K562 (cell line): ENCODE results near the gene CSTPP1. TPM values are rescaled to one million over a fixed set of nuclear protein-coding genes. Genes with fewer than 3 reads are reported as not detected.
A peak's percentile ranks its signal among the peaks of the same experiment; 100 is the strongest.

ENCODE experiments used
- ARID4B ChIP-seq: sonication (generic); formaldehyde crosslinking; IDR thresholded peaks from 2 replicates; pipeline ENCODE4 v1.8.0; 2022; ENCODE audit warnings: mild to moderate bottlenecking, missing genetic modification reagents
- CEBPG ChIP-seq, 3 experiments: fragments of 200-800 bp in 1 of 3; sonication (Bioruptor generic) in 1 of 3; sonication (generic) in 1 of 3; formaldehyde crosslinking in 1 of 3; IDR thresholded peaks in 2 of 3; conservative IDR thresholded peaks in 1 of 3; 2 replicates each; pipeline versions ENCODE4 v1.6.1 to v1.8.0; 2016 to 2022; ENCODE audit warnings: missing compliant biosample characterization in 2 of 3, missing genetic modification characterization in 2 of 3, mild to moderate bottlenecking in 1 of 3, missing genetic modification reagents in 1 of 3
- CSDE1 ChIP-seq, 2 experiments: fragments of 450-650 bp; IDR thresholded peaks; 2 replicates each; pipeline ENCODE4 v1.6.1; 2016; ENCODE audit warnings: mild to moderate bottlenecking in 1 of 2
- CTCF ChIP-seq, 3 experiments: IDR thresholded peaks in 2 of 3; conservative IDR thresholded peaks in 1 of 3; 2 replicates each; pipeline ENCODE4 v1.5.1; 2011 to 2012; ENCODE audit warnings: low read length in 3 of 3, mild to moderate bottlenecking in 3 of 3, control low read depth in 2 of 3, improper control_type of control experiment in 1 of 3, inconsistent platforms in 1 of 3, low read depth in 1 of 3, mixed read lengths in 1 of 3, moderate library complexity in 1 of 3; ENCODE audit not compliant: insufficient read depth in 2 of 3
- DDX20 ChIP-seq: fragments of 450-650 bp; IDR thresholded peaks from 2 replicates; pipeline ENCODE4 v1.6.1; 2016; ENCODE audit warnings: missing genetic modification characterization, low read depth, mild to moderate bottlenecking, missing compliant biosample characterization, moderate library complexity
- KLF16 ChIP-seq: IDR thresholded peaks from 2 replicates; pipeline ENCODE4 v1.6.1; 2016; ENCODE audit warnings: antibody characterized with exemption
- L3MBTL2 ChIP-seq: fragments of 450-650 bp; IDR thresholded peaks from 2 replicates; pipeline ENCODE4 v1.6.1; 2016; ENCODE audit warnings: mild to moderate bottlenecking, moderate library complexity
- PHF8 ChIP-seq: fragments of 200-600 bp; sonication (generic); IDR thresholded peaks from 2 replicates; pipeline ENCODE4 v1.6.1; 2012; ENCODE audit warnings: mixed run types, mild to moderate bottlenecking, inconsistent platforms, low read length, moderate library complexity, borderline replicate concordance
- RNF219 ChIP-seq: fragments of 250-450 bp; sonication (Bioruptor Pico); IDR thresholded peaks from 2 replicates; pipeline ENCODE4 v1.5.0; 2022; ENCODE audit warnings: mild to moderate bottlenecking
- SMAD1 ChIP-seq: fragments of 150-350 bp; IDR thresholded peaks from 2 replicates; pipeline ENCODE4 v1.6.1; 2014; ENCODE audit warnings: low read length, low read depth; ENCODE audit not compliant: partially characterized antibody
- SP2 ChIP-seq: IDR thresholded peaks from 2 replicates; pipeline ENCODE4 v1.6.1; 2011; ENCODE audit warnings: mild to moderate bottlenecking, low read depth, low read length, moderate library complexity; ENCODE audit not compliant: poor library complexity, severe bottlenecking; ENCODE audit errors: extremely low read depth
- U2AF1 ChIP-seq: fragments of 200-400 bp; formaldehyde crosslinking; optimal IDR thresholded peaks from 2 replicates; pipeline ENCODE3; 2017; ENCODE audit warnings: mild to moderate bottlenecking, low read depth, low read length, moderate library complexity
- ZC3H11A ChIP-seq: IDR thresholded peaks from 2 replicates; pipeline ENCODE4 v1.6.1; 2012; ENCODE audit warnings: low read depth, low read length, improper control_type of control experiment
- ZNF12 ChIP-seq: sonication (generic); formaldehyde crosslinking; IDR thresholded peaks from 2 replicates; pipeline ENCODE4 v1.4.0; 2020; ENCODE audit warnings: mild to moderate bottlenecking, missing genetic modification reagents
- ZNF41 ChIP-seq: fragments of 250-450 bp; sonication (Bioruptor Pico); conservative IDR thresholded peaks from 2 replicates; pipeline ENCODE4 v1.4.0; 2020; ENCODE audit warnings: mild to moderate bottlenecking
- polyA plus RNA-seq, 8 experiments: library from polyadenylated mRNA; depleted of rRNA in 4 of 8; stranded (reverse) in 5 of 8; unstranded in 3 of 8; fragments of >200 nt; fragmentation: Nextera tagmentation in 2 of 8; fragmentation: Illumina TruSeq in 1 of 8; extraction: Ambion mirVana in 2 of 8; extraction: Trizol in 1 of 8; gene quantifications; 2 replicates each; pipeline versions ENCODE4 v1.2.1 to v1.2.3, GENCODE V29; 2011 to 2014; ENCODE audit warnings: inconsistent platforms in 1 of 8, missing spikeins in 1 of 8
- total RNA-seq, 7 experiments: library from RNA; depleted of rRNA in 6 of 7; stranded (reverse); fragments of >200 nt in 6 of 7; fragmentation: Illumina TruSeq in 2 of 7; extraction: Trizol in 2 of 7; gene quantifications; 2 replicates each; pipeline versions ENCODE4 v1.2.1 to v1.2.3, GENCODE V29; 2011 to 2021; ENCODE audit warnings: low replicate concordance in 1 of 7
- TF ChIP-seq, protein P1 (sequence below): sonication (generic); formaldehyde crosslinking; IDR thresholded peaks from 2 replicates; pipeline ENCODE4 v1.8.0; 2022; ENCODE audit warnings: mild to moderate bottlenecking, missing genetic modification reagents

CSTPP1 gene
- total and polyA plus RNA-seq, 9 of the 15 experiments (the other 6 are each of a cell fraction or from before 2014, with no cell fraction given) = 6.5 to 17.8 (median 9.2) TPM

DNA sequence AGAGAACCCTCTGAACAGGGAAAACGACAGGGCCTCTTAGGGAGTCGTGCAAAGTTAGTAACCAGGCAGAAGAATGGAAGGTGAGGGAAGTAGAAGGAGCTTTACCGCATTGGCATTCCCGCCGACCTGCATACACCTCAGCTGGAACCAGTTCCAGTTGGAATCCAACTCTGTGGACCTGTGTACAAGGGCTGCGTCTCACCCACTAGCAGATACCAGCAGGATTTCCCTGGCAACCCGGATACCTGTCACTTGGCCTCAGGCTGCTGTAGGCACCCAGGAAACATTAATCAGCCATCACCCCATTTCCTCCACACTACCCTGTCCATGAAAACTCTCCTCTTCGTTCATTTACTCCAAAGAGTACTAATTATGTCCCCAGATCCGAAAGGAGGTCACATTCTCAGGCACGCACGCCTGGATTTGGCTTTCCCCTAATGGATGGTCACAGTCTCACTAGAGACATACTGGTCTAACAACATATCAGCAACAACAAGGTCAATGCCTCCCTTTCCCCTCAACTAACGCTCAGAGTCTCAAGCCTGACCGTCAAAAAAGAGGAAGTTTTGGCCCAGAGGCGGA is 239.3 kb downstream of the CSTPP1 start (continued):
- TF ChIP-seq SP2 (no peak), PHF8 (no peak), CTCF (IDR thresholded peaks at IDR 0.05 in 2 of 3, conservative IDR thresholded peaks at IDR 0.05 in 1 of 3; ENCODE audit: insufficient read depth in 2 of 3, low read depth in 1 of 3, low read length in 3 of 3) (no peak; a peak in 1 of 6 replicates), U2AF1 (no peak), ARID4B (CRISPR knock-in tag) (no peak), ZC3H11A (no peak), CEBPG (CRISPR knock-in tag; IDR thresholded peaks at IDR 0.05) (peak; percentile 48; the same call in 1 of the 2 replicates), CEBPG (tag; conservative IDR thresholded peaks at IDR 0.05 in 1 of 2, IDR thresholded peaks at IDR 0.05 in 1 of 2) (no peak), SMAD1 (no peak), ZNF12 (CRISPR knock-in tag) (no peak), RNF219 (CRISPR knock-in tag) (no peak), L3MBTL2 (peak; percentile 61; the same call in 1 of the 2 replicates), CSDE1 (IDR thresholded peaks at IDR 0.05) (no peak), KLF16 (no peak), ZNF41 (CRISPR knock-in tag) (no peak), DDX20 (tag) (no peak)
- TF ChIP-seq, protein P1, sequence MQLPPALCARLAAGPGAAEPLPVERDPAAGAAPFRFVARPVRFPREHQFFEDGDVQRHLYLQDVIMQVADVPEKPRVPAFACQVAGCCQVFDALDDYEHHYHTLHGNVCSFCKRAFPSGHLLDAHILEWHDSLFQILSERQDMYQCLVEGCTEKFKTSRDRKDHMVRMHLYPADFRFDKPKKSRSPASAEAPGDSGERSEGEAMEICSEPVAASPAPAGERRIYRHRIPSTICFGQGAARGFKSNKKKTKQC (CRISPR knock-in tag) = no peak
